ENCODE measurements around the gene BCAN.

GRCh38 chr1:156608981-156609380 lies 32.9 kb upstream of the BCAN start:
- TF ChIP-seq CTCF (IDR thresholded peaks at IDR 0.05), result peak in 4 of 6 experiments; percentile 18 to 42 (median 38)
- no peak for TF ChIP-seq POLR2A (IDR thresholded peaks at IDR 0.05)
- no peak for TF ChIP-seq POLR2AphosphoS5 (IDR thresholded peaks at IDR 0.05)
- no peak for TF ChIP-seq EP300 (IDR thresholded peaks at IDR 0.05)
